Measurements from ENCODE around the gene PLXNA4.

Gene PLXNA4

DNA sequence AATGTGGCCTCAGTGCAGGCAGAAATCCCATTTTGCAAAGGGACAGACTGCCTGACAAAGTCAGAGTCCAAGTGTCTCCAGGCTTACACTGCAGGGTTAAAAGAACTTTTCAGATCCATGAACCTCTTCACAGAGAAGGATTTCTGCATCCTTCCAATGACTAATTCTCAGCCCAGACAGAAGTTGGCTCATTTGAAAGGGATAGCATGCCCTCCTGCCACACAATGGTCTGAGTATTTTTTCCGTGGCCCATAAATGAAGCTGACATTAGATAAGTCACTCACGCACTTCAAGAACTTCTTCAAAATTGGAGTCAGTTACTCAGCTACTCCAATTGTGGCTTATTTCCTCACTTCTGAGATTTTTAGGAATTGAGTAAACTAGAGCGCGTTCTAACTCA lies 170.2 kb downstream of the PLXNA4 start:
- in situ Hi-C loops (cut with HindIII; ENCODE audit: low pct_unique_long_range_greater_than_20kb, low sequenced_read_pairs): no loop called here
- no peak for DNase-seq (ENCODE audit: low read depth in 1 of 2, low spot score in 1 of 2)
- no peak for TF ChIP-seq JUND (IDR thresholded peaks at IDR 0.05; ENCODE audit: low read depth)

GRCh38 chr7:132404261-132404660 lies 172.0 kb downstream of the PLXNA4 start:
- in situ Hi-C loops (cut with HindIII; ENCODE audit: low pct_unique_long_range_greater_than_20kb, low sequenced_read_pairs): no loop called here
- no peak for DNase-seq (ENCODE audit: low read depth in 1 of 2, low spot score in 1 of 2)
- TF ChIP-seq JUND (IDR thresholded peaks at IDR 0.05; ENCODE audit: low read depth): no peak

DNA sequence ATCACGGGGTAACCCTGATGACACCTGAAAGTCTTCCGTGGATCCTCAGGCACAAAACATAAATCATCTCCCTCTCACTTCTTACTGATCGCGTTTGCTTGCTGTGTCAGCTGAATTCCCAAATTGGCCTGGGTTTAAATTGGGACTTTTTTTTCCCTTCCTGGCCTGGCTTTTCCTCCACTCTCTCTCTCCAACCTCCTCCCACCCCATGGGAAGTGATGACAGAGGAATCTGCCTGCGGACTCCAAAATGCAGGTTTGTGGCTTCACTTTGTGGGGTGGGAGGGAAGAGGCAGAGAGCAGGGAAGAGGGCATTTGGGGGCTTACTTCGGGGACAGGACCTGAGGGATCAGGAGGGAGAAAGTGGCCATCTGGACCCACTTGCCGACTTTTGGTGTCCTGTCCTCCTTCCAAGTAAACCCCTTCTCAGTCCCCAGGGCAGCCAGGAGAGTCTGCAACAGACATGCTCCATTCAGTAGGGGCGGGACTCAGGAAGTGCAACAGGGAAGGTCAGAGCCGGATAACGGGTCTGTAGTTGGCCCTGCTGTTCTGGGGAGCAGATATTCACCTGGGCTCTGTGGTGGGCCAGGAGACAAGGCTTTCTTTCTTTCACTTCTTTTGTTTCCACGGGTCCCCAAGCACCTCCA lies 172.7 kb downstream of the PLXNA4 start:
- DNase-seq (ENCODE audit: low read depth in 1 of 2, low spot score in 1 of 2): no peak
- no peak for TF ChIP-seq JUND (IDR thresholded peaks at IDR 0.05; ENCODE audit: low read depth)
- in situ Hi-C loops (cut with HindIII; ENCODE audit: low pct_unique_long_range_greater_than_20kb, low sequenced_read_pairs): no loop called here

GRCh38 chr7:132402751-132403245 lies 173.5 kb downstream of the PLXNA4 start:
- no peak for TF ChIP-seq JUND (IDR thresholded peaks at IDR 0.05; ENCODE audit: low read depth)
- in situ Hi-C loops (cut with HindIII; ENCODE audit: low pct_unique_long_range_greater_than_20kb, low sequenced_read_pairs): no loop called here
- no peak for DNase-seq (ENCODE audit: low read depth in 1 of 2, low spot score in 1 of 2)

- no peak for DNase-seq (ENCODE audit: low read depth in 1 of 2, low spot score in 1 of 2)
- in situ Hi-C loops (cut with HindIII; ENCODE audit: low pct_unique_long_range_greater_than_20kb, low sequenced_read_pairs): no loop called here
Observed at GRCh38 chr7:132402096-132402495, 174.2 kb downstream of the PLXNA4 start.

DNA sequence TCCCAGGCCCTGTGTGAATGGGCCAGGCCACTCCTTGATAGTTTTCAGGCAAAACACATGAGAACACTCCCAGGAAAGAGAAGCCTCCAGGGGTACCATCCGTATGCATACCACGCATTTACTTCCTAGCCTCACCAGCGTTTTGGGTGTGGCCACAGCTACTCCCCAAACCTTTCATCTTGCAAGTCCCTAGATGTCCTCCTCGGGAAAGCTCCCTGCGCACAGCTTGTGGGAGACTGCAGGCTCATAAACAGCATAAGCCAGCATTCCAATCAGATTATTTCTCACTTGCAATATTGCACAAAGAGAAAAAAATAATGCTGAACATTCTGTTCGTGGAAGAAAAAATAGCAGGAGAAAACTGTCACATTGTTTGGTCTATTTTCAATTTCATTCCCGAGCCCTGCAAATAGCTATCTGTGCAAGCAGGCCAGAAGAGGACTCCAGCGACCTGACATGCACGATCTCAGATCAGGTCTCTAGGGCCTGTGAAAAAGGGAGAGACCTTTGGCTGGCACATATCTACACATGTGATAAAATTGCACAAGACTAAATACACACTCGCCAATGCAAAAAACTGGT lies 175.6 kb downstream of the PLXNA4 start:
- no peak for TF ChIP-seq JUND (IDR thresholded peaks at IDR 0.05; ENCODE audit: low read depth)
- in situ Hi-C loops (cut with HindIII; ENCODE audit: low pct_unique_long_range_greater_than_20kb, low sequenced_read_pairs): no loop called here
- DNase-seq (ENCODE audit: low read depth in 1 of 2, low spot score in 1 of 2): no peak

More at GRCh38 chr7:132402096-132402495, 174.2 kb downstream of the PLXNA4 start:
- no peak for TF ChIP-seq JUND (IDR thresholded peaks at IDR 0.05; ENCODE audit: low read depth)

DNA sequence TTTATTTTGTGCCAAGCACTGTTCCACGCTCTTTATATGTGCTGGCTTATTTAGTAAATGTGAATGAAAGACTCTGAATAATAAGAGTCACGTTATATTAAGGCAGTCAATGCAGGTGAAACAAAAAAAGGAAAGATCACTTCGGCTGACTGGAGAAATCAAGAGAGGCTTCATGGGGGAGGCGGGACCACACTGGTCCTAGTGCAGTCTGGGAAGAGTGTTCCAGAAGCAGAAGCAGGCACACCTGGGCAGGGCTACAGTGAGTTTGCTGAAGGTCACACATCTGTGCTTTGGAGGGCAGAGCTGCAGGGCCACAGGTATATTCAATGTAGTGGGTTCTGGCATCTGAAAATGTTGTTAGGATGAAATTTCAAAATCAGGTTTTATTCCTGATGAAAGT lies 176.9 kb downstream of the PLXNA4 start:
- DNase-seq (ENCODE audit: low read depth in 1 of 2, low spot score in 1 of 2): no peak
- TF ChIP-seq JUND (IDR thresholded peaks at IDR 0.05; ENCODE audit: low read depth): no peak
- in situ Hi-C loops (cut with HindIII; ENCODE audit: low pct_unique_long_range_greater_than_20kb, low sequenced_read_pairs): no loop called here

DNA sequence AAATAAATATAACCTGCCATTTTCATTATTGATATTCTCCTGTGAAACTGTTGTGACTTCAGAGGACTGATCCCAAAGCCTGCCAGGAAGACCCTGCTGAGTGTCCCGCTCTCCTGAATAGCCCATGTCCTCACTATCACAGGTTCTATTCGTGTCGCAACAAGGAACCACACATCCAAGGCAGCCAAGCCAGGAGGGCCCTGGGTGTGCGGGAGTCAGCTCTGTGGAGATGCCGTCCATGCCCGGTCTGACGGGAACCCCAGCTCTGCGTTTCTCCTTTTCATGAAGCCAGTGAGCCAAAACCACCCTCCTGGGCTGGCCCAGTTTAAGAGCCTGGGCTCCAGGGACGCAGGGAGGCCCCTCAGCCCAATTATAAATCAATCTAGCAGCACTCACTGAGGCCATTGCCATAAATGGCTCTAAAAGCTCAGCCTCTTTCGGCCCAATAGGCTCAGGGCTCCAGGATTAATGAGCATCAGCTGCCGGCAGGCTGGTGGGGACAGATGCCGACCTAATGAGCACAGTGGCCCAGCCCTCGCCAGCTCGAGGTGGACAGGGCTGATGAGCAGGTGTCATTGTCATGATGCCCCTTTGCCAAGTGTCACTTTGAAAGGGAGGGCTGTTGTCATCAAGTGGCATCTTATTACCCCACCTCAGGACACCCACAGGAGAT lies 177.9 kb downstream of the PLXNA4 start:
- TF ChIP-seq JUND (IDR thresholded peaks at IDR 0.05; ENCODE audit: low read depth): no peak
- in situ Hi-C loops (cut with HindIII; ENCODE audit: low pct_unique_long_range_greater_than_20kb, low sequenced_read_pairs): no loop called here

DNA sequence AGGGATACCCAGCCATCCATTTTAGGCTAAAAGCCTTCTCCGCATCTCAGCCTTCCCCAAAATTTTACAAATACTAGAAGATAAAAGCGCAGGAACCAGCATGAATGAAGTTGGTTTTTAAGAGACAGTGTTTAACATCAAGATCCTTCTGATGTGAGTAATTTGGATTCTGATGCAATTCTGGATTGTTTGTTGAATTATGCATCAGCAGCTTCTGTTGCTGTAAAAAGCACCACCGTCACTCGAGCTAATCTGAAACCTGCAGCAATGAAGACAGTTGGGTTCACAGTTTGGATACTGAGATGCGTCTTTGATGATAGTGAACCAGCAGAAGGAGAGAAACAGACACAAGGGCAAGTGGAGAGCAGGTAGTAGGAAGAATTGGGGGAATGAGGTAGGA lies 179.2 kb downstream of the PLXNA4 start:
- no peak for DNase-seq (ENCODE audit: low read depth in 1 of 2, low spot score in 1 of 2)
- no peak for TF ChIP-seq JUND (IDR thresholded peaks at IDR 0.05; ENCODE audit: low read depth)
- in situ Hi-C loops (cut with HindIII; ENCODE audit: low pct_unique_long_range_greater_than_20kb, low sequenced_read_pairs): no loop called here

More for the DNA sequence above, 177.9 kb downstream of the PLXNA4 start:
- DNase-seq (ENCODE audit: low read depth in 1 of 2, low spot score in 1 of 2): no peak

- no peak for DNase-seq (ENCODE audit: low read depth in 1 of 2, low spot score in 1 of 2)
- in situ Hi-C loops (cut with HindIII; ENCODE audit: low pct_unique_long_range_greater_than_20kb, low sequenced_read_pairs): no loop called here
- TF ChIP-seq JUND (IDR thresholded peaks at IDR 0.05; ENCODE audit: low read depth): no peak
Observed at GRCh38 chr7:132395361-132395760, 180.9 kb downstream of the PLXNA4 start.

DNA sequence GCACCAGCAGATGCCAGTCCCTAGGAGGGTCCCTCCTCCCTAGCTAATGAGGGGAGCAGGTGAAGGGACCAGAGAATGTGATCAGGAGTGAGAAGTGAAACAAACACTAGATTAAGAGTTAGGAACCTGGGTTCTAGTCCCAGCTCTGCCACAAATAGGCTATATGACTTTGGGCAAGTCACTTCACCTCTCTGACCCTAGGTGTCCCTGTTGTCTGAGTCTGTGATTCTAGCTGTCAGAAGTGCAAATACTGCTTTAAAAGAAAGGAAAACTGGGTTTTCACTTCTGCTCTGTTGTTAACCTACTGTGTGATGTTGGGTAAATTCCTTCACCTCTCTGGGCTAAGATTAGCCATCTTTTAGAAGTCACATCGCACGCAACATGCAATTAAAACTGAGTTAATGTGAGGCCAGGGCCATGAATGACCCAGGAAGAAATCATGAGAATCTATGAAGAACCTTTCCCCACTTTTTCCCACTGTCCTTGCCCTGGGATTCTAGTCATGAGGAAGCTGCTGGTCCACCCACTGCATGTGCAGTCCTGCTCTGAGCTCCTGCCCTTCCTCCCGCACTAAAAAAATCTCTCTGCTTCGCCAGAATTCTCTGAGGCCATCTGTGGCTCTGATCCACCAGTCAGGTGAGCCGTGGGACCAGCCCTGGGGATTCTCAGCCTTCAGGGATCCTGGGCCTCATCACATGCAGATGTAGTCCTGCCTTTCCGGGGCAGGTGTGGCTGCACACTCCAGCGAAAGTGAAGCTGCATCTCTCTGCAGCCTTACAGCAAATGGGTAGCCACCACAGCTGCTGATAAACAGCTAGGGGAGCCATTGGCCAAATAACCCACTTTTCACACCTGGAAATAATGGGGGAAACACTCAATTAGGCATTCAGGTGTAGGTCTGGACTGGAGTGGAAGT lies 181.7 kb downstream of the PLXNA4 start:
- in situ Hi-C loops (cut with HindIII; ENCODE audit: low pct_unique_long_range_greater_than_20kb, low sequenced_read_pairs): no loop called here

DNA sequence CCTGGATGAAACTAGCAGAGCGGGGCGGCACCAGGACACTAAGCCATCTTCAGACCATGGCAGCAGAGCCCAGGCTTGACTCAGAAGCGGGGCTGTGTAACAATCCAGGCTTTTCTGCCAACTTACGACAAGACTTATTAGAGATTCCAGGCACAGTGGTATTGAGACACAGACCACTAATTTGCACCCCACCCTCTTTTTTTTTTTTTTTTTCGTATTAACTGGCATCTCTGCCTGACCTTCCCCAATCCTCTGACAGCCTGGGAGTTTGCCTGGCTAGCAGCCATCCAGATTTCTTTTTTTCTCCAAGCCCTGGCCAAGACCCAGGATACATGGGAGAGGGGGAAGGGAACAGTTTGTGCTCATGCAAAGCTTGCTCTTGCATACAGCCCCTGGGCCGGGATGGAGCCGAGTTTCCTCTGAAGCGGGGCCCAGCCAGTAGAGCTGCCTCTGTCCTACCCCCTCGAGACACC lies 182.4 kb downstream of the PLXNA4 start:
- in situ Hi-C loops (cut with HindIII; ENCODE audit: low pct_unique_long_range_greater_than_20kb, low sequenced_read_pairs): no loop called here

More for the DNA sequence above, 181.7 kb downstream of the PLXNA4 start:
- no peak for DNase-seq (ENCODE audit: low read depth in 1 of 2, low spot score in 1 of 2)
- TF ChIP-seq JUND (IDR thresholded peaks at IDR 0.05; ENCODE audit: low read depth): no peak

More for the DNA sequence above, 182.4 kb downstream of the PLXNA4 start:
- no peak for DNase-seq (ENCODE audit: low read depth in 1 of 2, low spot score in 1 of 2)
- no peak for TF ChIP-seq JUND (IDR thresholded peaks at IDR 0.05; ENCODE audit: low read depth)
